HG03442 (cell line): Measurements from ENCODE around the gene ANO9.

ENCODE experiments used
- ATAC-seq: cut with Tn5 transposase; IDR thresholded peaks from one replicate; pipeline ENCODE4 v1.9.1; 2021; ENCODE audit warnings: mild to moderate bottlenecking, moderate library complexity; ENCODE audit not compliant: unreplicated experiment

The ANO9 gene

GRCh38 chr11:441418-442274, at the start of gene ANO9:
Gene ANO9 (minus strand): TSS chr11:442011. CDS start chr11:441926, 85 bp downstream.
- no peak for ATAC-seq

DNA sequence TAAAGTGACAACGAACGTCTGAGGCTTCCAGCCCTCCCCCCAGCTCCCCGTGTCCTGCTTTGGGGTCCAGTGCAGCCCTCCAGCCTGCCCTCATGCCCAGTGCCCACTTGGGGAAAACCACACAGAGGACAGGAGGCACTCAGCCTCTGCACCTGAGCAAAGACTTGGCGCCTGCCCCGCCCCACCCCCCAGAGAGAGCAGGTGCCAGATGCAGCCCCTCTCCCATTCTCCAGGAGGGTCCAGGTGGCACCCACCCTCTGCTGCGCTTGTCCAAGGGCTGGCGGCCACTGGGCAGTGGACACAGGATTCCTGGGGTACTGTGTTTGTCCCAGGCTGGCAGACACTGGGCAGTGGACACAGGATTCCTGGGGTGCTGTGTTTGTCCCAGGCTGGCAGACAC, 49.5 kb upstream of the ANO9 start:
- no peak for ATAC-seq

DNA sequence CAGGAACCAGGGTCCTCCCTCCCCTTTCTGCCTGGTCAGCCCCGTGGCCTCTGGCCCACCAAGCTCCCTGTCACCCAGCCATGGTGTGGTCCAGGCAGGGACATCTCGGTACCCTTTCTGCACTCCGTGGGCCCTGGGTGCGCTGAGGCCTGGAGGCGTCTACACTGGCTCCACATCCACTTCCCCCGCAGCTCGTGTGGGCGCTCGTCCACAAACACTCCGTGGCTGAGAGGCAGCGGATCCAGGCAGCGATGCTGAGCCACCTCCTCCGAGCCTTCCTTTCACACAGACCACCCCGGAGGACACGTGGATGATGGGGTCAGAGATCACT, 49.1 kb upstream of the ANO9 start:
- no peak for ATAC-seq

- ATAC-seq, result no peak
Measured at GRCh38 chr11:490186-490929, 48.5 kb upstream of the ANO9 start.

- no peak for ATAC-seq
Measured at GRCh38 chr11:489610-490185, 47.9 kb upstream of the ANO9 start.

- no peak for ATAC-seq
Measured at GRCh38 chr11:488992-489391, 47.2 kb upstream of the ANO9 start.

- no peak for ATAC-seq
Measured at GRCh38 chr11:488579-488978, 46.8 kb upstream of the ANO9 start.

- ATAC-seq, result no peak
Measured at GRCh38 chr11:488062-488461, 46.3 kb upstream of the ANO9 start.

- no peak for ATAC-seq
Measured at GRCh38 chr11:487571-488021, 45.8 kb upstream of the ANO9 start.

GRCh38 chr11:486189-486588, 44.4 kb upstream of the ANO9 start:
- ATAC-seq, result no peak

GRCh38 chr11:484616-485015, 42.8 kb upstream of the ANO9 start:
- no peak for ATAC-seq

DNA sequence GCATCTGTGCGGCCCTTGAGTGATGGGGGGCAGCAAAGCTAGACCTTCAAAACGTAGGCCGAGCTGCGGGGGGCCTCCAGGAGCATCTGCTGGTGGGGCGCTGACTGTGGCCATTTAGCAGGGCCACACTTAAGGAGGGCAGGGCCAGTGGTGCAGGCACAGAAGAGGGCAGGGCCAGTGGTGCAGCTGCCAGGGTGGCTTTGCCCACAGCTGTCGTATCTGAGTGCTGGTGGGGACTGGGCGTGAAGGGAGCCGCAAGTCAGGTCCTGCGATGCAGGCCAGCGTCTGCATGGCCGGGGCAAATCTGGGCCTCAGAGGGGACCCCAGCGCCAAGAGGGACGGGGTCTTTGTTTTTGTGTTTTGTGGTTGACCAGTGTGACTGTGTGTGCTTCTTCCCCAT, 37.5 kb upstream of the ANO9 start:
- ATAC-seq, result no peak

DNA sequence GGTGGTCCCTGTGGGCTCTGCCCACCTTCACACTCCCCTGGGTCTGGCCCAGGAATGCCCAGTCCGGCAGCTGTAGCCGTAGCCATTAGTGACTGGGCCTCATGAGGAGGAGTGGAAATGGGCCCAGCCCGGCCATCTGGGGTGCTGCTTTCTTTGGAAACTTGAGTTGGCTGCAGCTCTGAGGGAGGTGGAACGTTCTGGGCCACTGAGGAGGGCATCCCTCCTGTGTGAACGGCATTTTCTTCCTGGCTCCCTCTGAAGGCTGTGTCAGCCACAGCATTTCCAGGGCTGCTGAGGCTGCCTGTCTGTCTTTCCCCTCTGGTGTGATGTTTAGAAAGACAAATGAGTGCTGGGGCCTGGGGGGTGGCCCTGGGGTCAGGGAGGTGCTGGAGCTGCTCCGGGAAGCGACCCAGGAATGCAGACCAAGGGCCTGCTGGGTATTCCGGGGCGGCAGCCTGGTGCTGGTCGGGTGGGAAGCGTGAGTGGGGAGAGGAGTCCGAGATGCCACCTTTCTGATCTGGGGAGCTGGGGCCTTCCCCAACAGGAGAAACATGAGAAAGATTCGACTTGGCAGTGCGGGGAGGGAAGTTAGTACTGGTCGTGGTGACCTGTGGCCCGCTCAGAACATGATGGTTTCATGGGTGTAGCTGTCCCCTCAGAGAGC, 35.4 kb upstream of the ANO9 start:
- no peak for ATAC-seq

GRCh38 chr11:476416-476815, 34.6 kb upstream of the ANO9 start:
- no peak for ATAC-seq

- ATAC-seq, result no peak
Measured at GRCh38 chr11:475941-476340, 34.1 kb upstream of the ANO9 start.

DNA sequence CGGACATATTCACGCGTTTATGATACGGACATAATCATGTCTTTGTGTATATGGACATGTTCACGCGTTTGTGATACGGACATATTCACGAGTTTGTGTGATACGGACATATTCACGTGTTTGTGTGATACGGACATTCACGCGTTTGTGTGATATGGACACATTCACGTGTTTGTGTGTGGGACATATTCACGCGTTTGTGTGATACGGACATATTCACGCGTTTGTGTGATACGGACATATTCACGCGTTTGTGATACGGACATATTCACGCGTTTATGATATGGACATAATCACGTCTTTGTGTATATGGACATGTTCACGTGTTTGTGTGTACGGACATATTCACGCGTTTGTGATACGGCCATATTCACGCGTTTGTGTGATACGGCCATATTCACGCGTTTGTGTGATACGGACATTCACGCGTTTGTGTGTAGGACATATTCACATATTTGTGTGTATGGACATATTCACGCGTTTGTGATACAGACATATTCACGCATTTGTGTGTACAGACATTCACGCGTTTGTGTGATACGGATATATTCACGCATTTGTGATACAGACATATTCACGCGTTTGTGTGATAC, 33.2 kb upstream of the ANO9 start:
- ATAC-seq, result no peak

DNA sequence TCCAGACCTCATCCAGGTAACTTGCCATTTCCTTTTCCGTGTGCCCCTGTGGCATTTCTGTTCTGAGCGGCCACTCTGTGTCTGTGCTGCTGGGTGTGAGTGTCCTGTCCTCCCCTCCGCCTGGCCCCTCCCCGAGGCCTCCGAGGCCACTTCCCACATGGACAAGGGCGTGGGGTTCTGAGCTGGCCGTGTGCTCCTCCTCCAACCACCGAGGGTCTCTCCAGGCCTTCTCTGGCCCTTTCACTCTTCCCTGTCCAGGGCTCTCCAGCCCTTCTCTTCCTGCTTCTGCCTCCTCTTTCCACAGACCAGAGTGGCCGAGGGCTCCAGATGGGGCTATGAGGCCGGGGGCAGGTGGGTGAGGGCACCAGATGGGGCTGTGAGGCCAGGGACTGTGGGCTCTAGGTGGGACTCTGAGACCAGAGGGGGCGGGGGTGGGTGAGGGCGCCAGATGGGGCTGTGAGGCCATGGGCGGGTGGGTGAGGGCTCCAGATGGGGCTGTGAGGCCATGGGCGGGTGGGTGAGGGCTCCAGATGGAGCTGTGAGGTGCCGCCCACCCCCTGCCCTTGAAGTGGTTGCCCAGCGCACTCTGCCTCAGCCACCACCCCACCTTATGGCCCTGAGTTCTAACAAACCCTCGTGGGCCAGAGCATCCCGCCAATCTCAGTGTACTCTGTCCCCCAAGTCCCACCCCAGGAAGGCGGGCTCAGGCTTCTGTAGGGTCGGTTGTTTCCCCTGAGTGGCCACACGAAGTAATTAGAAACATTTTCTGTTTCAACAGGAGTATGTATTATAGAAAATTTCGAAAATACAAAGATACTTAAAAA, 32.4 kb upstream of the ANO9 start:
- ATAC-seq, result no peak

GRCh38 chr11:473415-473814, 31.6 kb upstream of the ANO9 start:
- ATAC-seq, result no peak

GRCh38 chr11:472816-473215, 31.0 kb upstream of the ANO9 start:
- no peak for ATAC-seq

DNA sequence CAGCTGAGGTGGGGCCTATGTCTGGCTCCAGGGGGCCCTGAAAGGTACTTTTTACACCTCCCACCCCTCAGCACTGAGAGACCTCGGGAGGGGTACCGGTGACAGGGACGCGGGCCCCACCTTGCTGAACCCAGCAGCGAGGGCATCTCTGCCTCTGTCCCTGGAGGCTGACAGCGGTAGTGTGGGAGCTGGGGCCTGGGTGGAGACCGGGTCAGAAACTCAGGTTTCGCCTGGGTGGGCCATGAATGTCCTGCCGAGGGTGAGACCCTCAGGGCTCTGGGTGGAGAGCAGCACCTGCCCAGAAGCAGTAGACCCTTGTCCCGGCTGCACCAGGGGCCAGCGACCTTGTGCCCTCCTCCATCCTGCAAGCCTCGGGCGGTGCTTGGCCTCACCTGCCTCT, 30.5 kb upstream of the ANO9 start:
- no peak for ATAC-seq
